ENCODE results near the gene PPIC. TPM values are rescaled to one million over a fixed set of nuclear protein-coding genes. Genes with fewer than 3 reads are reported as not detected.
"Not testable (repeated sequence)": the region's sequence is repeated elsewhere in the genome, so short reads cannot be mapped to it uniquely, and the experiment has no call there.

Gene PPIC
- total and polyA plus RNA-seq, 11 donors = 32.7 to 61.0 (median 43.1) TPM

DNA sequence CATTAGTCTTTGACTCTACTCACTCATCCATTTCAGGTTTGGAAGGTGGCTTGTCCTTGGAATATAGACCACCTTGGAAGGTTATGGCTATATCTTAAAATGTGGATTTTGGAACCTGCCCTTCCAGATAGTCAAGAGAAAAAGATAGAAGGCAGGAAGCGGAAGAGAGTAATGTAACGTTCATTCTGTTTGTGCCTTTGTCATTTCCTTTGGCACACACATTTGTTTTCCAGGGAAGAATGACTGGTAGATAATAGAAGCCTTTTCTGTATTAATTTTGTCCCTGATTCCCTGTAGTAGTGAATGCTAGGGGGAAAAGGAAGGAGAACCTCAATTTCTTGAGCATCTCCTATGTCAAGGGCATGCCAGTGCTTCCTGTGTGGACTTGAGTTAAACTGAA is 54.7 kb downstream of the PPIC start:
- no peak overlapping the region for H3K4me3 ChIP-seq
- 58 to 72% (median 69%) methylated on average over 2 of the region's 2 CpGs for WGBS, 4 donors
- TF ChIP-seq, protein P1, sequence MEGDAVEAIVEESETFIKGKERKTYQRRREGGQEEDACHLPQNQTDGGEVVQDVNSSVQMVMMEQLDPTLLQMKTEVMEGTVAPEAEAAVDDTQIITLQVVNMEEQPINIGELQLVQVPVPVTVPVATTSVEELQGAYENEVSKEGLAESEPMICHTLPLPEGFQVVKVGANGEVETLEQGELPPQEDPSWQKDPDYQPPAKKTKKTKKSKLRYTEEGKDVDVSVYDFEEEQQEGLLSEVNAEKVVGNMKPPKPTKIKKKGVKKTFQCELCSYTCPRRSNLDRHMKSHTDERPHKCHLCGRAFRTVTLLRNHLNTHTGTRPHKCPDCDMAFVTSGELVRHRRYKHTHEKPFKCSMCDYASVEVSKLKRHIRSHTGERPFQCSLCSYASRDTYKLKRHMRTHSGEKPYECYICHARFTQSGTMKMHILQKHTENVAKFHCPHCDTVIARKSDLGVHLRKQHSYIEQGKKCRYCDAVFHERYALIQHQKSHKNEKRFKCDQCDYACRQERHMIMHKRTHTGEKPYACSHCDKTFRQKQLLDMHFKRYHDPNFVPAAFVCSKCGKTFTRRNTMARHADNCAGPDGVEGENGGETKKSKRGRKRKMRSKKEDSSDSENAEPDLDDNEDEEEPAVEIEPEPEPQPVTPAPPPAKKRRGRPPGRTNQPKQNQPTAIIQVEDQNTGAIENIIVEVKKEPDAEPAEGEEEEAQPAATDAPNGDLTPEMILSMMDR (IDR thresholded peaks at IDR 0.05) = no peak
- no peak for TF ChIP-seq POLR2A (IDR thresholded peaks at IDR 0.05)
- DNase-seq (no peak), ATAC-seq (no peak)
- no peak overlapping the region for H3K27ac ChIP-seq
- H3K36me3 ChIP-seq = no peaks in the 10 kb centered on the region
- intact Hi-C loops (cut with DNase I) = no loop called here
- H3K9me3 ChIP-seq = no peaks in the 10 kb centered on the region
- no peaks in the 10 kb centered on the region for H3K4me1 ChIP-seq
- no peaks in the 10 kb centered on the region for H3K27me3 ChIP-seq

DNA sequence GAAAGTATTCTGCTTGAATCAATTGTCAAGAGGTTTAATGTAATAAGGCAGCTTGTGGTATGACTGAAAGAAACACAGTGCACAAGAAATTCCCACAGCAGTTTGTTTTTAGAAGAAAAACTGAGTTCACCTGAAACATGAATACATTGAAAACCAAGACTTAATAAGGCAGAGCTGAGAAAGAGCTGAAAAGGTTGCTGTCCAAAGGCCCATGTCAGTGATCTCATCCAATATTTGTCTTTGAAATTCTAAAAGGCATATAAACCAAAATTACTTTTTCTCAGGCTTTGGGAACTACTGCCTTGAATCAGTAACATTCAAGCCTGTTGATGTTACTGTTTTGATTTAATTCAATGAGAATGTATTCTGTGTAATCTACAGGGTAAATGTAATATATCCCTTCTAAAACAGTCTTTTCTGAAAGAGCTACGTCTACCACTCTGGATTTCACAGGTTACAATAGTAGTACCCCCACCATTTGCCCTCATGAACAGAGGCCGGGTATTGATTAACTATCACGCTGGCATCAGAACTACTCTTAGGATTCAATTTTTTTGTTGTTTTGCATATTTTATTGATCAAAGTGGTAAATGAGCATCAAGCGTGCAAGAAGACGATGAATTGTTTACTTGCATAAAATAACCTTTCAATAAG is 57.8 kb downstream of the PPIC start:
- H3K4me3 ChIP-seq = no peak overlapping the region
- ATAC-seq = no peak
- intact Hi-C loops (cut with DNase I) = no loop called here
- TF ChIP-seq, protein P1 (IDR thresholded peaks at IDR 0.05) = no peak
- H3K27me3 ChIP-seq = no peaks in the 10 kb centered on the region
- no peaks in the 10 kb centered on the region for H3K9me3 ChIP-seq
- no peak overlapping the region for H3K27ac ChIP-seq
- WGBS, 4 donors = 79 to 99% (median 97%) methylated on average over 5 of the region's 5 CpGs
- H3K4me1 ChIP-seq = no peaks in the 10 kb centered on the region
- no peak for DNase-seq
- H3K36me3 ChIP-seq = no peaks in the 10 kb centered on the region

DNA sequence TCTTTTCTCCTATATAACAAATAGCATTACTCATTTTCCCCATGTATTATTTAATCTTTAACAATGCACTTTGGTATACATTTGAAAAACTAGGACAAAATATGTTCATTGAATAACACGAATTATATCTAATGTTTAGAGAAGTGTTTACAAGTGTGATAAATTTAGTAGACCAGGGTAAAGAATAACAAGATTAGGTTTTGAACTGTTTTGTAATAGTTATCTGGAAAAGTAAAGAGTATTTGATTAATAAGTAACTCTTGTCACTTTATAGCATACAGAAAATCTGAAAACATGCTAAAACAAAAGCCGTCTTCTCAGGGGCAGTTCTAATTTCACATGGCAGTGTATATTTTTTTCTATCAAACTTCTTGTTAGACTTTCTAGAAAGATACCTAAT is 58.5 kb downstream of the PPIC start:
- Histone ChIP-seq H3K36me3 (no peaks in the 10 kb centered on the region), H3K9me3 (no peaks in the 10 kb centered on the region), H3K4me3 (no peak overlapping the region), H3K27me3 (no peaks in the 10 kb centered on the region), H3K4me1 (no peaks in the 10 kb centered on the region), H3K27ac (no peak overlapping the region)
- intact Hi-C loops (cut with DNase I) = no loop called here
- WGBS, 4 donors = 87 to 91% (median 88%) methylated on average over 2 of the region's 2 CpGs
- no peak for DNase-seq
- no peak for ATAC-seq
- TF ChIP-seq POLR2A (IDR thresholded peaks at IDR 0.05) = no peak
- TF ChIP-seq, protein P1 (IDR thresholded peaks at IDR 0.05) = no peak

DNA sequence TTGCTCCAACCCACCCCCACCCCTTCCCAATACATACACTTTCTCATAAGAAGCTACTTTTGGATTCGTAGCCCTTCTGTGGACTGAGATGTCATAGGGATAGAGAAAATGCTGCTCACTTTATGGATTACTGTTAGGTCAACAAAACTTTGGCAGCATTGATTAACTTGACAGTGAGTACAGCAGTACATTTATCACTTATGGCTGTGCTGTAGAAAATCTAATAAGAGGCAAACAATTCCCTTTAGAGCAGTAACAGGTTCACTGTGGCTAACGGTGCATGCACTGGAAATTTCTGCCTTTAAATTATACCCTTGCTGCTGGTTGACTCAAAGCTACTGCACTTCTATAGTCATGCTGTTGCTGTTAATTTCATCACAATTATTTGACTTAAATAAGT is 59.2 kb downstream of the PPIC start:
- Histone ChIP-seq H3K36me3 (no peaks in the 10 kb centered on the region), H3K4me1 (no peaks in the 10 kb centered on the region), H3K9me3 (no peaks in the 10 kb centered on the region), H3K27ac (no peak overlapping the region), H3K27me3 (no peaks in the 10 kb centered on the region), H3K4me3 (no peak overlapping the region)
- intact Hi-C loops (cut with DNase I) = no loop called here
- DNase-seq (no peak), ATAC-seq (no peak)
- 92 to 93% (median 93%) methylated on average over 2 of the region's 2 CpGs for WGBS, 4 donors
- TF ChIP-seq, protein P1 (IDR thresholded peaks at IDR 0.05) = no peak
- no peak for TF ChIP-seq POLR2A (IDR thresholded peaks at IDR 0.05)

DNA sequence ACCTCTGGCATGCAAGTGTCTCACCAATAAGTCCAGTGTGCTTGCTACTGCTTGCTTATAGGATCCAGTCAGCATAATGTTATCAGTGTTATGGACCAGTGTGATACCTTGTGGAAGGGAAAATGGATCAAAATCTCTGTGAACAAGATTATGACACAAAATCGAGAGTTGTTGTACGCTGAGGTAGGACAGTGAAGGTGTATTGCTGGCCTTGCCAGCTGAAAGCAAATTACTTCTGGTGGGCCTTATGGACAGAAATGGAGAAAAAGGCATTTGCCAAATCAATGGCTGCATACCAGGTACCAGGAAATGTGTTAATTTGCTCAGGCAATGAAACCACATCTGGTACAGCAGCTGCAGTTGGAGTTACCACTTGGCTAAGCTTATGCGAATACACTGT is 62.3 kb downstream of the PPIC start:
- ATAC-seq; intact Hi-C loops (cut with DNase I); H3K4me1 ChIP-seq; H3K9me3 ChIP-seq; H3K27me3 ChIP-seq; DNase-seq; H3K4me3 ChIP-seq; H3K27ac ChIP-seq; H3K36me3 ChIP-seq: not testable (repeated sequence)
- 98 to 100% (median 98%) methylated on average over 3 of the region's 3 CpGs for WGBS, 4 donors

DNA sequence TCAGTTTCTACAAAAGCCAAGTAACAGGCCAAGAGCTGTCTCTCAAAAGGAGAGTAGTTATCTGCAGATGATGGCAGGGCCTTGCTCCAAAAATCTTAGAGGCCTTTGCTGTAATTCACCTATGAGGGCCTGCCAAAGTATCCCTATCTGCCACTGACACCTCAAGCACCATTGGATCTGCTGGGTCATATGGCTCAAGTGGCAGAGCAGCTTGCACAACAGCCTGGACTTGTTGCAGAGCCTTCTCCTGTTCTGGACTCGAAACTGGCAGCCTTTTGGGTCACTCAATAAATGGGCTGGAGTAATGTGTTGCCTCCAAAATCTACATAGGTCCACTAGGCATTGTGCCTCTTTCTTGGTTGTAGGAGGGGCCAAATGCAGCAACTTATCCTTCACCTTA is 62.8 kb downstream of the PPIC start:
- H3K4me3 ChIP-seq; H3K36me3 ChIP-seq; H3K4me1 ChIP-seq; H3K27me3 ChIP-seq; H3K9me3 ChIP-seq; ATAC-seq; H3K27ac ChIP-seq; intact Hi-C loops (cut with DNase I); DNase-seq: not testable (repeated sequence)
- WGBS, 4 donors = 80 to 100% (median 96%) methylated on average over 1 of the region's 1 CpG
